ENCODE results near the gene FAM43B. TPM values are rescaled to one million over a fixed set of nuclear protein-coding genes. Genes with fewer than 3 reads are reported as not detected.
A peak's percentile ranks its signal among the peaks of the same experiment; 100 is the strongest.

FAM43B gene, protein sequence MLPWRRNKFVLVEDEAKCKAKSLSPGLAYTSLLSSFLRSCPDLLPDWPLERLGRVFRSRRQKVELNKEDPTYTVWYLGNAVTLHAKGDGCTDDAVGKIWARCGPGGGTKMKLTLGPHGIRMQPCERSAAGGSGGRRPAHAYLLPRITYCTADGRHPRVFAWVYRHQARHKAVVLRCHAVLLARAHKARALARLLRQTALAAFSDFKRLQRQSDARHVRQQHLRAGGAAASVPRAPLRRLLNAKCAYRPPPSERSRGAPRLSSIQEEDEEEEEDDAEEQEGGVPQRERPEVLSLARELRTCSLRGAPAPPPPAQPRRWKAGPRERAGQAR
- total RNA-seq, result 1 to 10 TPM in 1 of 2 donors, under 1 TPM in 1; 0.27 to 3.0 TPM

DNA sequence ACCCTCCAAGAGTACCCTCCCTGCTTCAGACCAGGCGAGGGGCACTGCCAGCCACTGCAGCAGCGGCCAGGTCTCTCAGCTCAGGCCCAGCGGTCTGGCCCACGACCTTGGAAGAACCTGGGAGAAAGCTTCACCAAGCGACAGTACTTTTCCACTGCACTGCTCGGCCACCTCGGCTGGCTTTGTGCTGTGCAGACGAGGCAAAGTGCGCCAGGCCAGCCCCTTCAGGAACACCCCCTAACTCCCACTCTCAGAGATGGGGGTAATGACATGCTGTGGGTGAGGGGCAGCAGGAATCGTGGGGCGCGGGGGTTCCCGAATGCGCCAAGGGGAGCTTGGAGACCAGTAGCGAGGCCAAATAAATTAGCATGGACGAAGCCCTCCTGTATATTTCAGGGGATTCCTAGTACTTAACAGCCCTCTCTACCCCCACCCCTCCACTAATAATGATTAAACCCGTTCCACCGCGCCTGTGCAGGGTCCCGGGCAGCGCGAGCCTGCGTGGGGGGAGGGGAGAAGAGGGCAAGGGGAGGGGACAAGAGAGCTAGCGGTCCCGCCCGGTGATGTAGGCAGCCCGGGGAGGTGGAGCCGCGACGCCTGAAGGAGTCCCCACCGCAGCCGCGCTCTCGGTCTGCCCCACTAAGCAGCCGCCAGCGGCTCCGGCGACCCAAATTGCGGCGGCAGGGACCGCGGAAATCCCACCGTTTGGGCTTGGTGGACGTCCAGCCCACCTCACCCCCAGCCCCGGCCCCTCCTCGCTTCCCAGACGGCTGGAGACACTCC is at the start of gene FAM43B:
TSS of gene FAM43B (plus strand) at position 629 of the 783 bp plus-strand sequence. CDS start 401 bp downstream, outside the sequence.
- Histone ChIP-seq H3K4me3 (peak within 1 kb of the TSS; percentile 45), H3K4me1 (ENCODE audit: control insufficient read depth in 1 of 2, low read depth in 2 of 2) (peaks cover 0 to 22% of the 10 kb centered on the region in 2 donors), H3K36me3 (no peaks in the 10 kb centered on the region), H3K27ac (no peak within 1 kb of the TSS), H3K27me3 (replicated peaks; ENCODE audit: insufficient read depth) (no peaks in the 10 kb centered on the region), H3K9me3 (no peaks in the 10 kb centered on the region)
- no peak for TF ChIP-seq CTCF (IDR thresholded peaks at IDR 0.05)
- DNase-seq (ENCODE audit: low spot score) (no peak), ATAC-seq (ENCODE audit: insufficient number of reproducible peaks, low FRiP score, low read depth) (no peak)

GRCh38 chr1:20505488-20505887 is 46.9 kb upstream of the FAM43B start:
- Histone ChIP-seq H3K27me3 (replicated peaks; ENCODE audit: insufficient read depth) (no peaks in the 10 kb centered on the region), H3K4me3 (no peak overlapping the region), H3K4me1 (ENCODE audit: control insufficient read depth in 1 of 2, low read depth in 2 of 2) (peaks cover 8 to 24% of the 10 kb centered on the region in 2 donors), H3K27ac (no peak overlapping the region), H3K9me3 (no peaks in the 10 kb centered on the region), H3K36me3 (peaks cover 20% of the 10 kb centered on the region)
- ATAC-seq (ENCODE audit: insufficient number of reproducible peaks, low FRiP score, low read depth) (no peak), DNase-seq (ENCODE audit: low spot score) (no peak)
- TF ChIP-seq CTCF (IDR thresholded peaks at IDR 0.05), result no peak

- Histone ChIP-seq H3K4me1 (ENCODE audit: control insufficient read depth in 1 of 2, low read depth in 2 of 2) (peaks cover 8 to 24% of the 10 kb centered on the region in 2 donors), H3K36me3 (peaks cover 3% of the 10 kb centered on the region), H3K27me3 (replicated peaks; ENCODE audit: insufficient read depth) (no peaks in the 10 kb centered on the region), H3K27ac (peak overlapping the region; percentile 68 to 69), H3K9me3 (no peaks in the 10 kb centered on the region), H3K4me3 (peak overlapping the region; percentile 94)
- ATAC-seq (ENCODE audit: insufficient number of reproducible peaks, low FRiP score, low read depth) (no peak), DNase-seq (ENCODE audit: low spot score) (no peak)
- TF ChIP-seq CTCF (IDR thresholded peaks at IDR 0.05), result no peak
These were observed 45.2 kb upstream of the FAM43B start for GRCh38 chr1:20507248-20507563.

DNA sequence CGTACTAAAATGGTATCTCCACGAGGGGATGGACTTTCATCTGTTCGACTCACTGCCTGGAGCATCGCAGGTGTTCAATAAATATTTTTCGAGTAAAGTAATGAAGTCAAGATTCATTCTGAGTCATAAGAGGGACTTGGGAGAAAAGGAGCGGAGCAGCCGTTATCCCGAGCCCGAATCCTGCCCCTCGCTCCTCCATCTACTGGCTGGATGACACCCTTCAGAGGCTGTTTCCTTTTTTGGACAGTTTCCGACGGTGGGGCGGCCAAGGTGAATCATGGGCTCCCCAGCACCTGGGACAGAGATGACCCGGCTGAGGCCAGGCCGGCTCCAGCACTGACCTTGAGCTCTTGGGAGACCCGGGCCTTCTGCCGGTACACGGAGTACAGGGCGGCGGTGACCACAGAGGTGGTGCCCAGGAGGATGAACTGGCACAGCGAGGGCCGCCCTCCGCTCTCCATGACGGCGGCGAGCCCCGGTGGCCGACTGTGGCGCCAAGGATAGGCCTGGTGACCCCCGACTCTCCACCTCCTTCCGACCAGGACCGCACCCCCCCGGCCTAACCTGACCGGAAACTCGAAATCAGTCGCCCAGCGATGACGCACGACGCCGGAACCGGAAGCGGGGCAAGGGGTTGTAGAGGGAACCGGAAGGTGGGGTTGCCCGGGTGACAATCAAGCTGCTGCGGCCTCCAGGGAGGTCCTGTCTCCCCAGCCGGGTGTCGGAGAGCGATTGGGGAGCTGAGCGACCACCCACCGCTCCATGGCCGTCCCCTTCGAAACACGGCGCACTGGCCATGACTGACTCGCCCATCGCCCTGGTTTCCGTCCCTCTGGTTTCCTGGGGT is 44.6 kb upstream of the FAM43B start, which contains the start of gene MUL1:
TSS of gene MUL1 (minus strand) at position 588 of the 847 bp plus-strand sequence. CDS start at position 461, 127 bp downstream.
- H3K27ac ChIP-seq, result peak within 1 kb of the TSS; percentile 68 to 69
- no peaks in the 10 kb centered on the region for H3K27me3 ChIP-seq (replicated peaks; ENCODE audit: insufficient read depth)
- peak within 1 kb of the TSS; percentile 94 for H3K4me3 ChIP-seq
- ATAC-seq (ENCODE audit: insufficient number of reproducible peaks, low FRiP score, low read depth) (peak; percentile 84), DNase-seq (ENCODE audit: low spot score) (peak; percentile 90)
- no peak for TF ChIP-seq CTCF (IDR thresholded peaks at IDR 0.05)
- peaks cover 8 to 24% of the 10 kb centered on the region in 2 donors for H3K4me1 ChIP-seq (ENCODE audit: control insufficient read depth in 1 of 2, low read depth in 2 of 2)
- H3K36me3 ChIP-seq, result no peaks in the 10 kb centered on the region
- no peaks in the 10 kb centered on the region for H3K9me3 ChIP-seq
